ENCODE results near the gene ZNF652.

The ZNF652 gene

GRCh38 chr17:49358641-49359247 lies 3.3 kb downstream of the ZNF652 start:
- ATAC-seq, result no peak
- no peak for DNase-seq

GRCh38 chr17:49357516-49357915 lies 4.5 kb downstream of the ZNF652 start:
- ATAC-seq (no peak), DNase-seq (no peak)

GRCh38 chr17:49356320-49356719 lies 5.7 kb downstream of the ZNF652 start:
- ATAC-seq (no peak), DNase-seq (no peak)

GRCh38 chr17:49353607-49354006 lies 8.4 kb downstream of the ZNF652 start:
- ATAC-seq, result peak; percentile 61
- no peak for DNase-seq

- DNase-seq (no peak), ATAC-seq (peak; percentile 73)
These were observed 9.4 kb downstream of the ZNF652 start for GRCh38 chr17:49352587-49353154.

GRCh38 chr17:49351572-49352140 lies 10.4 kb downstream of the ZNF652 start:
- ATAC-seq (no peak), DNase-seq (no peak)

GRCh38 chr17:49349541-49349940 lies 12.5 kb downstream of the ZNF652 start:
- DNase-seq (no peak), ATAC-seq (no peak)

- ATAC-seq (no peak), DNase-seq (no peak)
These were observed 17.1 kb downstream of the ZNF652 start for GRCh38 chr17:49344914-49345313.

GRCh38 chr17:49343273-49343672 lies 18.8 kb downstream of the ZNF652 start:
- peak; percentile 58 for ATAC-seq
- DNase-seq, result no peak

GRCh38 chr17:49342575-49342936 lies 19.5 kb downstream of the ZNF652 start:
- DNase-seq (no peak), ATAC-seq (no peak)

- DNase-seq (no peak), ATAC-seq (no peak)
These were observed 20.7 kb downstream of the ZNF652 start for GRCh38 chr17:49341356-49341755.

GRCh38 chr17:49339354-49339753 lies 22.7 kb downstream of the ZNF652 start:
- no peak for ATAC-seq
- no peak for DNase-seq

- ATAC-seq (peak; percentile 86), DNase-seq (peak; percentile 36)
These were observed 23.2 kb downstream of the ZNF652 start for GRCh38 chr17:49338883-49339282.

GRCh38 chr17:49337884-49338283 lies 24.2 kb downstream of the ZNF652 start:
- DNase-seq, result no peak
- peak; percentile 16 for ATAC-seq

- ATAC-seq (no peak), DNase-seq (no peak)
These were observed 27.1 kb downstream of the ZNF652 start for GRCh38 chr17:49334744-49335512.

GRCh38 chr17:49333804-49334203 lies 28.2 kb downstream of the ZNF652 start:
- DNase-seq, result no peak
- ATAC-seq, result no peak

- ATAC-seq (peak; percentile 52), DNase-seq (no peak)
These were observed 33.9 kb downstream of the ZNF652 start for GRCh38 chr17:49327835-49328784.

- no peak for DNase-seq
- no peak for ATAC-seq
These were observed 36.1 kb downstream of the ZNF652 start for GRCh38 chr17:49325980-49326379.

- ATAC-seq (no peak), DNase-seq (no peak)
These were observed 43.5 kb downstream of the ZNF652 start for GRCh38 chr17:49318435-49318965.

- no peak for DNase-seq
- ATAC-seq, result no peak
These were observed 45.0 kb downstream of the ZNF652 start for GRCh38 chr17:49316889-49317675.

- DNase-seq (no peak), ATAC-seq (no peak)
These were observed 45.8 kb downstream of the ZNF652 start for GRCh38 chr17:49316258-49316570.

Data from stimulated activated naive CD8-positive, alpha-beta T cell treated with anti-CD3 and anti-CD28 coated beads, Interleukin-15, Interleukin-2, amounts not matched to agents 100 U/mL and 50 U/mL, for 24 hours (primary cell).